ENCODE results near the gene MTFR1L.
A peak's percentile ranks its signal among the peaks of the same experiment; 100 is the strongest.

Gene MTFR1L

GRCh38 chr1:25808481-25809244 lies 11.1 kb upstream of the MTFR1L start:
- no peak for DNase-seq

GRCh38 chr1:25809283-25809926 lies 10.3 kb upstream of the MTFR1L start:
- no peak for DNase-seq

GRCh38 chr1:25809929-25810328 lies 9.8 kb upstream of the MTFR1L start:
- no peak for DNase-seq

- peak; percentile 83 for DNase-seq
Observed at GRCh38 chr1:25810341-25811299, 9.1 kb upstream of the MTFR1L start.

DNA sequence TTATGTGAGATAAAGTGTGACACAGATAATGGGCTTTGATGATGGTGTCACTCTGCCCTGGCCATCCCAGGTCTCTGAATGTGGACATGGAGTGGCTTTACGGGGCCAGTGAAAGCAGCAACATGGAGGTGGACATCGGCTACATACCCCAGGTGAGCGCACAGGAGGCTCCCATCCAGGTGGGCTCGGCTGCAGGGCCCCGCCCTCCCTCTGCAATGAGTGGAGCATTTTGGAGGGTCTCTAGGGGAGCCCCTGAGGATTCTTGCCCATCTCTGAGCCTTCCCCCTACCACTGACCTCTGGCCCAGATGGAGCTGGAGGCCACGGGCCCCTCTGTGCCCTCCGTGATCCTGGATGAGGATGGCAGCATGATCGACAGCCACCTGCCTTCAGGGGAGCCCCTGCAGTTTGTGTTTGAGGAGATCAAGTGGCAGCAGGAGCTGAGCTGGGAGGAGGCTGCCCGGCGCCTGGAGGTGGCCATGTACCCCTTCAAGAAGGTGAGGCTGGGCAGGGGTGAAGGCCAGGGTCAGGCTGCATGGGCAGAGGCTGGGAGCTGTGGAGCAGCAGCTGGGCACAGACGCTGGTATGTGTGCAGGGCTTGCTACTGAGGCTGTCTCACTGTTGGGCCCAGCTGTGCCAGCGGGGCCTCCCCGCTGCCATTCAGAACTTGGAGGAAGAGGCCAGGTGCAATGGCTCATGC lies 8.2 kb upstream of the MTFR1L start:
- no peak for DNase-seq

GRCh38 chr1:25813071-25813733 lies 6.6 kb upstream of the MTFR1L start:
- DNase-seq: no peak

DNA sequence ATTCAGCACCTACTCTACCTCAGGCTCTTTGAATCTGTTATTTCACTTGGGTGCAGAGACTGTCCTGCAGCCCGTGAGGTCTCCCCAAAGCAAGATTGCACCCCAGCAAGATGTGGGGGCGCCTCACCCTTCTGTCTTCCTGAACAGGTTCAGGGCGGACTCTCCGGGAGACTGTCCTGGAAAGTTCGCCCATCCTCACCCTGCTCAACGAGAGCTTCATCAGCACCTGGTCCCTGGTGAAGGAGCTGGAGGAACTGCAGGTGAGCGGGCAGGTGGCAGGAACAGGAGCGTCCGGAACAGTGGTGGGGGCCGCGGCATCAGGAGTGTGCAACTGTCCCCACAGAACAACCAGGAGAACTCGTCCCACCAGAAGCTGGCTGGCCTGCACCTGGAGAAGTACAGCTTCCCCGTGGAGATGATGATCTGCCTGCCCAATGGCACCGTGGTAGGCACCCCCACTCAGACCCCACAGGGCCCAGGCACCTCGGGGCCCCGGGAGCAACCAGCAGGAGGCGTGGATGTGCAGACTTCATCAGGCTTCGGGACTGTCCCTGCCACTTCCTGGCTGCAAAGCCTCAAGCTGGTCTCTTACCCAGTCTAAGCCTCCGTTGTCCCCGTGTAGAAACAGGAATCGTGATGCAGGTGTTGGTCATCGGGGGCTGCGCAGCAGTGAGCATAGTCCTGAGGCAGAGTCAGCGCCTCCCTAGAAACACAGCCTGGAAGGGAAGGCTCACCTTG lies 5.9 kb upstream of the MTFR1L start:
- no peak for DNase-seq

DNA sequence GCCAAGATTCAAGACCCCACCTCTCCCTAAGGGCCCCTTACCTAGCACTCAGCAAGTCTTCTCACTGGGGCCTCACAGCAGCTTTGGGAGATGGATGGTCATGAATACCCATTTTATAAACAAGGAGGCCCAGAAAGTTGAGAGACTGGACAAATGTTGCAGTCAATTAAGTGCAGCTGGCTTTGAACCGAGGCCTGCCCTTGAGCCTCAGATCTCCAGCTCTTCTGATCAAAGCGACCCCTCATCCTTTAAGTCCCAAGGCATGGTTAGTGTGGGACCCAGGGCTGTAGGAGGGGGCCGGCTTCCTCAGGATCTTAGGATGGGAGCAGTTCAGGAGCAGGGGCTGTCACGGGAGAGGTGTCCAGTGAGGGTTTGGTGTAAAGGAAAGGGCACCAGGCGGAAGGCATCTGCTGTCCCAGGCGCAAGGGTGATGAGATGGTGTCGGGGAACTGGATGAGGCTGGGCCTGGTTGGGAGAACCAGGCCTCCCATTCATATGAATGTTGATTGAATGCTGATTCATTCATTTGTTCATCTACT lies 5.1 kb upstream of the MTFR1L start:
- DNase-seq: no peak

DNA sequence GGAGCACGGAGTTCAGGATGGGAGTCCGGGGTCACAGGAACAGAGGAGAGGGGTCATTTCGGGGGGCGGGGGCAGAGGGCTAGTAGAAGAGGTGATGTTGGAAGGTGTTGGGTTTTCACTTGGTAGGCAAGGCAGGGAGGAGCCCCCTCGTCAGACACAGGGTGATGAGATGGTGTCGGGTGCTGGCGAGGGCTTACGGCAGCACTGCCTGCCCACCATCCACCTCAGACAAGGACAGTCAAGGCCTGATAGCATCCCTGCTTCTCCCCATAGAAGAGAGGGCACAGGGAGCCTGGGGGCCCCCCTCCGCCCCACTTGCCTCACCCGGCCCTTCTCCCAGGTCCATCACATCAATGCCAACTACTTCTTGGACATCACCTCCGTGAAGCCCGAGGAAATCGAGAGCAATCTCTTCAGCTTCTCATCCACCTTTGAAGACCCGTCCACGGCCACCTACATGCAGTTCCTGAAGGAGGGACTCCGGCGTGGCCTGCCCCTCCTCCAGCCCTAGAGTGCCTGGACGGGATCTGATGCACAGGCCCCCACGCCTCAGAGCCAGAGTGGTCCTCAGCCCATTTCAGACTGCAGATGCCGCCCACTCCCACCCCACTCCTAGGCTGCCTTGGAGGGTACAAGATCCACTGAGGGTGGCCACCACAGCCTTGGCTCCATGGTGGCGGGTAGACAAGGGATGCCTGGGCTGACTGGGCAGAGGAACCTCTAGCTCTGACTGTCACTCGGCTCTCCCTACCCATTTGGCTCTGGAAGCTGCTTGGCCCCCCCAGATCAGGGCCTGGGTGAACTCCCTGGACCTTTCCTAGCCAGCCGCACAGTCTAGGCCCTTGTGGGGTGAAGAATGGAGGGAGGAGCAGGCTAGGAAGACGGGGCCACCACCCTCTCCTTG lies 4.3 kb upstream of the MTFR1L start:
- no peak for DNase-seq

- DNase-seq: no peak
Observed at GRCh38 chr1:25816112-25816718, 3.5 kb upstream of the MTFR1L start.

DNA sequence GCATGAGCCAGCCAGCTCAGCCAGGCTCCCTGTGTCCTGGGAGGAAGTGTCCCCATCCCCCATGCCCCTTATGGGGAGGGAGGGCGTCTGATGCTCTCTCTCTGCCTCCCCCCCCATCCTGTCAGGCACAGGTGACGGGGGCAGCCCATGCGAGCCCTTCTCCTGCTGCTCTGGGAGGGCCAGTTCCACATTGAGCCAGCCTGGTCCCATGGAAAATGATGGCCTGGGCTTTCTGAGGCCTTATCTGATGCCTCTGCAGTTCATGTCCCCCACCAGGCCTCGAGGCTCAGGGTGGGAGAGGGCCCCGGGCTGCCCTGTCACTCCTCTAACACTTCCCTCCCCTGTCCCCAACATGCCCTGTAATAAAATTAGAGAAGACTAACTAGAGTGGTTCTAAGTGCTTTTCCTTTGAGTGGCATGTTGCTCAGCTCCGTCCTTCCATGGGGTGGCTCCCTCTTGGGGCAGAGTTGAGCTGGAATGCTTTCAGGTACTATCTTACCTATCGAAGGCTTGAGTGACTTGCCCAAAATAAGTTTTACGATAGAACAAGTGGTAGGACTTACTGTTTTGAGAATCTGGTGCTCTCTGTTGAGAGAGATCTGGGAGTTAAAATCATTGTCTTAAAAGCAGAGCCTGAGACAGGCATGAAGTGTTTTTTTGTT lies 1.8 kb upstream of the MTFR1L start:
- no peak for DNase-seq

DNA sequence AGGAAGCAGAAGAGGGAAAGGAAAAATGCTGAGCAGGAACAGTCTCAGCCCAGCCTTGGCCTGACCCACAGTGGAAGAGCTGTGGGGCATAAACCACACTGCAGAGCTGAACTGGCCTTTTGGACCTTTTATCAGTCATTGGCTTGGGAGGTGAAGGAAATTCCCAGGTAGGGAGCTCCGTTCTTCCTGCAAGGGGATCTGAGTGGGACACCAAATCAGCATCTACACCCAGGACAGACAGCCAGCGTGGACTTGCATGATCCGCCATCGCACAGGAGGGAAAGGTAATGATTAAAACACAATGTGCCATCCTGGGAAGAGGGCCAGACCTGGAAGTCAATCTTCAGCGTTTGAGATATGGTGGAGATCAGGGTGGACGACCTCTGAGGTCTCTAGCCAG lies 1.2 kb upstream of the MTFR1L start:
- no peak for DNase-seq

GRCh38 chr1:25820247-25821111 lies 725 bp downstream of the MTFR1L start:
- DNase-seq: peak; percentile 69

DNA sequence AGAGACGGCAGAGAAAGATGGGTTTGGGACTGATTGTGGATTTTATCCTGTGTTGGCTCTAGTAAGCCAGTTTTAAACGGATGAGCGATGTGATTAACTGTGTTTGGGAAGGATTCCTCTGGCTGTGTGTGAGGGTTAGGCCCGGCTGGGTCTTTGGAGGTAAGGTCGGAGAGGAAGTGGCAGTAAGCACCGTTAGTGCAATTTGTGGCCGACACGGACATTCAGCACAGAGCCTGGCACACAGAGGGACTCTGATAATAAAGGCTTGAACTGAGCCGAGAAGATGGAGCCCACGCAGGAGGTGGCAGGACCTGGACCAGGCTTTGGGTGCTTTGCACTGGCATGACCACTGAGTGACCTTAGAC lies 1.3 kb downstream of the MTFR1L start:
- DNase-seq: no peak

- no peak for DNase-seq
Observed at GRCh38 chr1:25821630-25822091, 1.9 kb downstream of the MTFR1L start.

GRCh38 chr1:25825605-25826004 lies 5.9 kb downstream of the MTFR1L start:
- no peak for DNase-seq

DNA sequence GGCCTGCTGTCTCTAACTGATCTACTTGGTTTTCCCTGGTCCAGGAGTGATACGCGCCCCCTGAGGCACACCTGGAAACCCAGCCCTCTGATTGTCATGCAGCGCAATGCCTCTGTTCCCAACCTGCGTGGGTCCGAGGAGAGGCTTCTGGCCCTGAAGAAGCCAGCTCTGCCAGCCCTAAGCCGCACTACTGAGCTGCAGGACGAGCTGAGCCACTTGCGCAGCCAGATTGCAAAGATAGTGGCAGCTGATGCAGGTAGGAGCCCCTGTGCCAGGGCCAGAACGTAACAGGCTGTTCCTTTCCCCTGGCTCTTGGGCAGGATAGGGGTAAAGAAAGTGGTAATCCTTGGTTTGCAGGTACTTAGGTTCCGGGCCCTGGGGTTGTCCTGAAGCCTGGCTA lies 6.8 kb downstream of the MTFR1L start:
- DNase-seq: no peak

DNA sequence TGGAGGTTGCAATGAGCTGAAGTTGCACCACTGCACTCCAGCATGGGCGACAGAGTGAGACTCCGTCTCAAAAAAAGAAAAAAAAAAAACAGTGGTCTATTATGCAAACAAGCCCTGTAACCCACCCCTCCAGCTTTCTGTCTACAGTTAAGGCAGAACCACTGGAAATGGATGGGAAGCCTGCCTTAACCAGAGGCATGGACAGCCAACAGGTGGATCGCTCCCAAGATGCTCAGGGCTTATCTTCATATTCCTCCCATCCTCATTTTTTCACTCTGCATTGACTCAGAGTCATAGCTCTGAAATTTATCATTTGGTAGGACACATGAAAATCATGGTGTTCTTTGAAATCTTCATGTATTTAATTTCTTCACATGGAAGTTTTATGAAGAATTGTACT lies 8.7 kb downstream of the MTFR1L start:
- DNase-seq: no peak
